ENCODE results near the gene SLC8A3. TPM values are rescaled to one million over a fixed set of nuclear protein-coding genes. Genes with fewer than 3 reads are reported as not detected.

SLC8A3 gene
- total RNA-seq, 2 experiments from 2014 or later = not detected

DNA sequence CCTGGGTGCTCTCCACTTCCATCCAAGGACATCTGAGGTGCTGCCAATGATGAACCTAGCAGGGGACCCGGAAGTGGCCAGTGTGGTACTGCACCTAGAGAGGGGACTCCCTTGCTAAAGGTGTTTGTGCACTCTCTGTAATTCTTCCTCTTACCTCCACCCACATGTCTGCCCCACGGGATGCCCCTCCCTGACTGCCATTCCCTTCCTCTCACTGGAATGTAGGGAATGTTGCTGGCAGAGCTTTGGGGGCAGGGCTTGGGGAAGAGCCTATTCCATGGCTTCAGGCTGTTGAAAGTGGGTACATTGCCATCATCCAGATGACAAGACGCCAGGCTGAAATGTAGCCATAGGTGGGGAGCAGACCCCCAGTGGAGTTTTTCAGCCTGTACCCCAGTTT lies 156.3 kb downstream of the SLC8A3 start:
- Histone ChIP-seq H3K9me3 (ENCODE audit: low read length) (no peaks in the 10 kb centered on the region), H3K36me3 (ENCODE audit: insufficient read depth, low read length) (no peaks in the 10 kb centered on the region), H2AFZ (ENCODE audit: low read length) (no peak overlapping the region), H3K4me1 (ENCODE audit: insufficient read depth, low read length, poor library complexity, severe bottlenecking) (no peaks in the 10 kb centered on the region), H3K27ac (ENCODE audit: low read depth, low read length, poor library complexity, severe bottlenecking) (no peak overlapping the region), H4K20me1 (ENCODE audit: insufficient read depth, low read length) (no peaks in the 10 kb centered on the region), H3K4me2 (ENCODE audit: low read length) (no peak overlapping the region), H3K9me2 (ENCODE audit: insufficient read depth, low read length) (no peaks in the 10 kb centered on the region), H3K4me3 (ENCODE audit: low read depth, low read length, poor library complexity, severe bottlenecking) (no peak overlapping the region), H3K79me2 (ENCODE audit: insufficient read depth, low read depth, low read length) (no peaks in the 10 kb centered on the region)
- ChIA-PET CTCF (ENCODE audit: unreplicated experiment) (interaction anchor here (0.6 kb wide), 1 partner anchor 584 kb away, joined by 3 read pairs; no protein-coding TSS in a partner anchor), POLR2A (no interaction called here)
- no TSS peak for BruUV-seq (replicated peaks)
- intact Hi-C loops (cut with micrococcal nuclease; ENCODE audit: unreplicated experiment) = no loop called here
- no peak for DNase-seq (ENCODE audit: low spot score)
- TF ChIP-seq EZH2phosphoT487 (IDR thresholded peaks at IDR 0.05; ENCODE audit: borderline replicate concordance, low read depth, low read length) = no peak
- TF ChIP-seq, protein P1, sequence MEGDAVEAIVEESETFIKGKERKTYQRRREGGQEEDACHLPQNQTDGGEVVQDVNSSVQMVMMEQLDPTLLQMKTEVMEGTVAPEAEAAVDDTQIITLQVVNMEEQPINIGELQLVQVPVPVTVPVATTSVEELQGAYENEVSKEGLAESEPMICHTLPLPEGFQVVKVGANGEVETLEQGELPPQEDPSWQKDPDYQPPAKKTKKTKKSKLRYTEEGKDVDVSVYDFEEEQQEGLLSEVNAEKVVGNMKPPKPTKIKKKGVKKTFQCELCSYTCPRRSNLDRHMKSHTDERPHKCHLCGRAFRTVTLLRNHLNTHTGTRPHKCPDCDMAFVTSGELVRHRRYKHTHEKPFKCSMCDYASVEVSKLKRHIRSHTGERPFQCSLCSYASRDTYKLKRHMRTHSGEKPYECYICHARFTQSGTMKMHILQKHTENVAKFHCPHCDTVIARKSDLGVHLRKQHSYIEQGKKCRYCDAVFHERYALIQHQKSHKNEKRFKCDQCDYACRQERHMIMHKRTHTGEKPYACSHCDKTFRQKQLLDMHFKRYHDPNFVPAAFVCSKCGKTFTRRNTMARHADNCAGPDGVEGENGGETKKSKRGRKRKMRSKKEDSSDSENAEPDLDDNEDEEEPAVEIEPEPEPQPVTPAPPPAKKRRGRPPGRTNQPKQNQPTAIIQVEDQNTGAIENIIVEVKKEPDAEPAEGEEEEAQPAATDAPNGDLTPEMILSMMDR (conservative IDR thresholded peaks at IDR 0.05; ENCODE audit: low read length) = no peak

DNA sequence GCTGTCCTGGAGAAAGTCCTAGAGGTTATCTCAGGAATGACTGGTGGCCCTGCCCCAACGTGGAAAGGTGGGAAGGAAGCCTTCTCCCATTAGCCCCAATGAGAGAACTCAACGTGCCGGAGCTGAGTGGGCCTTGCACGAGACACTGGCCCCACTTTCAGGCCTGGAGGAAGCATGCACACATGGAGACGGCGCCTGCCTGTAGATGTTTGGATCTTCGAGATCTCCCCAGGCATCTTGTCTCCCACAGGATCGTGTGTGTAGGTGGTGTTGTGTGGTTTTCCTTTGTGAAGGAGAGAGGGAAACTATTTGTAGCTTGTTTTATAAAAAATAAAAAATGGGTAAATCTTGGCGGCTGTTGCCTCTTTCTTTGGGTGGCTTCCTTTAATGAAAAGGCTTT lies 156.7 kb downstream of the SLC8A3 start:
- no peaks in the 10 kb centered on the region for H3K36me3 ChIP-seq (ENCODE audit: insufficient read depth, low read length)
- ChIA-PET CTCF (ENCODE audit: unreplicated experiment) (no interaction called here), POLR2A (no interaction called here)
- H3K4me2 ChIP-seq (ENCODE audit: low read length) = no peak overlapping the region
- H3K9me3 ChIP-seq (ENCODE audit: low read length) = no peaks in the 10 kb centered on the region
- H3K9me2 ChIP-seq (ENCODE audit: insufficient read depth, low read length) = no peaks in the 10 kb centered on the region
- TF ChIP-seq, protein P1 (conservative IDR thresholded peaks at IDR 0.05; ENCODE audit: low read length) = no peak
- no peak for TF ChIP-seq EZH2phosphoT487 (IDR thresholded peaks at IDR 0.05; ENCODE audit: borderline replicate concordance, low read depth, low read length)
- H3K79me2 ChIP-seq (ENCODE audit: insufficient read depth, low read depth, low read length) = no peaks in the 10 kb centered on the region
- H3K4me1 ChIP-seq (ENCODE audit: insufficient read depth, low read length, poor library complexity, severe bottlenecking) = no peaks in the 10 kb centered on the region
- H3K4me3 ChIP-seq (ENCODE audit: low read depth, low read length, poor library complexity, severe bottlenecking) = no peak overlapping the region
- intact Hi-C loops (cut with micrococcal nuclease; ENCODE audit: unreplicated experiment) = no loop called here
- H3K27ac ChIP-seq (ENCODE audit: low read depth, low read length, poor library complexity, severe bottlenecking) = no peak overlapping the region
- H4K20me1 ChIP-seq (ENCODE audit: insufficient read depth, low read length) = no peaks in the 10 kb centered on the region
- no TSS peak for BruUV-seq (replicated peaks)
- no peak for DNase-seq (ENCODE audit: low spot score)
- H2AFZ ChIP-seq (ENCODE audit: low read length) = no peak overlapping the region

DNA sequence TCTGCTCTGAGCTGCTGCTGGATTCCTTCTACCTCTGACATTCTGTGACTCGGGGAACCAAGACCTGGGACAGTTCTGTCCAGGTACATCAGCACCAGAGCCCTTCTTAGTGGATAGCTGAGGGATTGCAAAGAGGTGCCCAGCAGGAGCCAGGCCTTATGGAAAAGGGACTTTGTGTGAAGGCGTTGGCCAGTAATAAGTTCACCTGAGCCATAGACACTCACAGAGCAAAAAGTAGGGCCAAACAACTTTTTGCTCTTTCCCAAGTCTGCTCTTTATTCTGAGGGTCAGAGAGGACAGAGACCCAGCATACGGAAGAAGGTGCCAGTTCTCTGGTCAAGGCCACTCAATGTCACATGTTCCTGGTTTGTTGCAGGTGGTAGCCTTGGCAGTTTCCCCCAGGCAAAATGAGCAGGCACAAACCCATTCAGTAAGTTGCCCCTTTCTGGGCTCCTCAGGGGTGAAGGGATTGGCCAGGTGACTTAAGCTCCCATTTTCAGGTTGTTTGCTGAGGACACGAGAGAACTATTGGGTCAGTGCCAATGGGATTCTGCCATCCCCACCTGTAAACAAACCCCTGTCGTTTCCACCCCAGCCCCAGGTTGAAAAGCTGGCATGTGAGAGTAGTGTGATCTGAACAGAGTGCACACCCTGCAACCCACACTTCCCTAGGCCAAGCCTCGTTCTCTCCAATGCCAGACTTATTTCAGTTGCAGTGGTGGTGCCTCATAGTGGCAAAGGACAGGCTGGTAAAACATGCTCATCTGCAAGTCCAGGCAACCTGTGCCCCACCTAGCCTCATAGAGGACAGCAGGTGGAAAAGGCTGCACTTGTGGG lies 159.2 kb downstream of the SLC8A3 start:
- ChIA-PET CTCF (ENCODE audit: unreplicated experiment) (no interaction called here), POLR2A (interaction anchor here (0.7 kb wide), 1 partner anchor 45 kb away, joined by 3 read pairs; no protein-coding TSS in a partner anchor)
- Histone ChIP-seq H3K9me2 (ENCODE audit: insufficient read depth, low read length) (no peaks in the 10 kb centered on the region), H3K36me3 (ENCODE audit: insufficient read depth, low read length) (no peaks in the 10 kb centered on the region), H3K27ac (ENCODE audit: low read depth, low read length, poor library complexity, severe bottlenecking) (no peak overlapping the region), H4K20me1 (ENCODE audit: insufficient read depth, low read length) (no peaks in the 10 kb centered on the region), H3K4me2 (ENCODE audit: low read length) (no peak overlapping the region), H3K4me3 (ENCODE audit: low read depth, low read length, poor library complexity, severe bottlenecking) (no peak overlapping the region), H3K9me3 (ENCODE audit: low read length) (no peaks in the 10 kb centered on the region), H3K79me2 (ENCODE audit: insufficient read depth, low read depth, low read length) (no peaks in the 10 kb centered on the region), H2AFZ (ENCODE audit: low read length) (no peak overlapping the region), H3K4me1 (ENCODE audit: insufficient read depth, low read length, poor library complexity, severe bottlenecking) (no peaks in the 10 kb centered on the region)
- no TSS peak for BruUV-seq (replicated peaks)
- intact Hi-C loops (cut with micrococcal nuclease; ENCODE audit: unreplicated experiment) = loop anchor here (5.0 kb wide), 1 partner anchor 297 kb away; no protein-coding TSS in a partner anchor
- TF ChIP-seq EZH2phosphoT487 (IDR thresholded peaks at IDR 0.05; ENCODE audit: borderline replicate concordance, low read depth, low read length) = no peak
- DNase-seq (ENCODE audit: low spot score) = no peak
